Retinal pigment epithelial cell (primary cell): ENCODE results near the gene COL20A1.
A peak's percentile ranks its signal among the peaks of the same experiment; 100 is the strongest.
"Not testable (repeated sequence)": the region's sequence is repeated elsewhere in the genome, so short reads cannot be mapped to it uniquely, and the experiment has no call there.

Source experiments
- DNase-seq: peaks from one replicate; pipeline ENCODE4 v3.0.0-alpha.2; 2010; ENCODE audit warnings: low read depth
- H3K4me3 ChIP-seq: 2 replicates; pipeline ENCODE4 v1.5.1; 2011; ENCODE audit warnings: mild to moderate bottlenecking, low read length, control low read depth, moderate library complexity
- TF ChIP-seq, protein P1 (sequence below): conservative IDR thresholded peaks from 2 replicates; pipeline ENCODE4 v1.5.1; 2011; ENCODE audit warnings: low read depth, low read length, control low read depth, inconsistent platforms

The COL20A1 gene

DNA sequence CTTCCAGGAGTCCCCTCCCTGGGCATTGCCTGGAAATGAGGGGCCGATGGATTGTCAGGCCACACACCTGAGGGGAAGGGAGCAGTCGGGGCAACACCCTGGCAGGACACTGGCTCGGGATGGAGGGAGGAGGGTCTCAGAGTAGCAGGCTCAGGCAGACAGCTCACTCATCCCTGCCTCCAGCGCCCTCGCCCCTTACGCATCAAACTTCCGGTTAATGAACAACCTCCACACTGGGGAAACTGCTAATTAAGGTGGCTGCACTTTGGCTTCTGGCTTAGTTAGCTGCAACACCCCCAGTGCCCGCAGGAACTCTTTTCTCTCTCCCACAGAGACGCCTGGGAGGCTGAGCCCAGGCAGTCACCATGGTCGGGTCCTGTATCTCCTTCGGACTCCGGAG lies 81.5 kb downstream of the COL20A1 start:
- TF ChIP-seq, protein P1, sequence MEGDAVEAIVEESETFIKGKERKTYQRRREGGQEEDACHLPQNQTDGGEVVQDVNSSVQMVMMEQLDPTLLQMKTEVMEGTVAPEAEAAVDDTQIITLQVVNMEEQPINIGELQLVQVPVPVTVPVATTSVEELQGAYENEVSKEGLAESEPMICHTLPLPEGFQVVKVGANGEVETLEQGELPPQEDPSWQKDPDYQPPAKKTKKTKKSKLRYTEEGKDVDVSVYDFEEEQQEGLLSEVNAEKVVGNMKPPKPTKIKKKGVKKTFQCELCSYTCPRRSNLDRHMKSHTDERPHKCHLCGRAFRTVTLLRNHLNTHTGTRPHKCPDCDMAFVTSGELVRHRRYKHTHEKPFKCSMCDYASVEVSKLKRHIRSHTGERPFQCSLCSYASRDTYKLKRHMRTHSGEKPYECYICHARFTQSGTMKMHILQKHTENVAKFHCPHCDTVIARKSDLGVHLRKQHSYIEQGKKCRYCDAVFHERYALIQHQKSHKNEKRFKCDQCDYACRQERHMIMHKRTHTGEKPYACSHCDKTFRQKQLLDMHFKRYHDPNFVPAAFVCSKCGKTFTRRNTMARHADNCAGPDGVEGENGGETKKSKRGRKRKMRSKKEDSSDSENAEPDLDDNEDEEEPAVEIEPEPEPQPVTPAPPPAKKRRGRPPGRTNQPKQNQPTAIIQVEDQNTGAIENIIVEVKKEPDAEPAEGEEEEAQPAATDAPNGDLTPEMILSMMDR, result no peak
- DNase-seq, result no peak
- no peak overlapping the region for H3K4me3 ChIP-seq

DNA sequence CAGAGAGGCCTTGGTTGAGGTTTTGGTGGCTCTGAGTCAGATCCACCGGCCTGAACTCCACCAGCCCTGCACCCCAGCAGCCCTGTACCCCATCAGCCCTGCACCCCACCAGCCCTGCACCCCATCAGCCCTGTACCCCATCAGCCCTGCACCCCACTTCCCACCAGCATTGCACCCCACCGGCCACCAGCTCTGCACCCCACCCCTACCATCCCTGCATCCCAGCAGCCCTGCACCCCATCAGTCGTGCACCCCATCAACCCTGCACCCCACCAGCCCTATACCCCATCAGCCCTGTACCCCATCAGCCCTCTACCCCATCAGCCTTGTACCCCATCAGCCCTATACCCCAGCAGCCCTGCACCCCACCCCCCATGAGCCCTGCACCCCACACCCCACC lies 82.5 kb downstream of the COL20A1 start:
- no peak overlapping the region for H3K4me3 ChIP-seq
- TF ChIP-seq, protein P1, result no peak
- no peak for DNase-seq

DNA sequence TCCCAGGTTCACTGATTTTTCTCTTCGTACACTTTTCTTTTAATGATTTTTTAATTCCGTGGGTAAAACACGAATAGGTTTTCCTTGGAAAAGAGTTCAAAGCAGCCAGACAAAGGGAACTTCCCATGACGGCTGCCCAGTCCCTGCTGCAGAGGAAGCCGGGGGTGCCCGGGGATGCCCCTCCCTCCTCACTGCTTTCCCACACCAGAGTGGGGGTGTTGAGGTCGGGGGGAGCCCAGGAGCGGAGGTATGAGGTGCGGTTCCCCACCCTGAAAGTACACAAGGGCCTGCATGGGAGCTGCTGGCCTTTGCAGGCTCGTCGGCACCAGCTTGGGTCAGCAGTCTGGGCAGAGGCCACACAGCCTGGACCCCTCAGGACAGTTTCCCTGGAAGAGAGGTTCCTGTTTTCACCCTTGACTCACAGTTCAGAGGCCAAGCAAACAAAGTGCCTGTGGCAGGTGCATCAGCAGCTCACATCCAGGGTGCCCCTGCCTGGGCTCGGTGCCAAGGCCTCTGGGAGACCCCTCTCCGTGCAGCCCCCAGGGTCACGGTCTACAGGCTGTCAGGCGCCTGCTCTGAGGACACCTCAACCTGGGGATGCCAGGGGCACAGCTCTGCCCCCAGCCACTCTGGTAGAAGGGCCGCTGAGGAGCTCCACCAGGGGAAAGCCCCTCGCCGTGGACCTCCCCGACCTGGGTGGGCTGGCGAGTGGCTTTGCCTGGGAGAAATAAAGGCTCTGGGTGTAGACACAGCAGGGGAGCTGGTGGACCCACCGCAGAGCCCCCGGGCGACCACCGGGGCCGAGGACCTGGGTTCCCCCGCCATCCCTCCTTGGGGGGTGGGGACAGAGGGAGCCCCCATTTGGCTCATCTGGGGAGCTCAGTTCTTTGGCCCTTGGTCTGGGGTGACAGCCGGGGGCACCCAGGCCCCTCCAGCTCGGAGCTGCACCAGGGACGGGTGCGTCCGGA lies 83.6 kb downstream of the COL20A1 start:
- TF ChIP-seq, protein P1, result no peak
- no peak overlapping the region for H3K4me3 ChIP-seq
- no peak for DNase-seq

DNA sequence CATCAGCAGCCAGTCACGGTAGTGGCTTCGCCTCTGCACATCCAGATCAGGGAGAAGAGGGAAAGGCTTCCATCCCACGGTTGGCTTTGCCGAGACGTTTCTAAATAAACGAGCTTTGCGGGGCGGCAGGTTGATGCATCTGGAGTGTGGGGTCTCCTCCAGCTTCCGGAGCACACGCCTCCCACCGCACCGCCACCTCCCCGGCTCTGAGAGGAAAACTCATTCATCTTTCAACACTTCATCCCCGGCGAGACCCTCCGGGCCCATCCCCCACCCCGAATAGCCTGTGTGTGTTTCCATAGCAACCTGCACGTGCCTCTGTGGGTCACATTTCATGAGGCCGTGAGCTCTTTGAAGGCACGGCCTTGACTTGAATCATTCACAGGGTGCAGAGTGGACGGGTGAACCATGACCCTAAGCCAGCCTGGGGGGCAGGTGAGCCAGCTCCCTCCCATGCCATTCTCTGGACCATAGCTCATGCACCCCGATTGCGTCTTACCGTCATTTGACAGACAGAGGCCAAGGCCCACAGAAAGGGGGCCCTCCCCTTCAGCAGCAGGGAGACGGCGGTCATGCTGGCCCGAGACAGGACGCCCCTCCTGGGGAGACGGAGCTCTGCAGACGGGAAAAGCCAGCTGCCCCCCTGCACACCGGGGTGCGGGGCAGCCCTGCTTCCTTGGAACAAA lies 84.4 kb downstream of the COL20A1 start:
- no peak for DNase-seq
- TF ChIP-seq, protein P1, result no peak
- H3K4me3 ChIP-seq, result no peak overlapping the region

DNA sequence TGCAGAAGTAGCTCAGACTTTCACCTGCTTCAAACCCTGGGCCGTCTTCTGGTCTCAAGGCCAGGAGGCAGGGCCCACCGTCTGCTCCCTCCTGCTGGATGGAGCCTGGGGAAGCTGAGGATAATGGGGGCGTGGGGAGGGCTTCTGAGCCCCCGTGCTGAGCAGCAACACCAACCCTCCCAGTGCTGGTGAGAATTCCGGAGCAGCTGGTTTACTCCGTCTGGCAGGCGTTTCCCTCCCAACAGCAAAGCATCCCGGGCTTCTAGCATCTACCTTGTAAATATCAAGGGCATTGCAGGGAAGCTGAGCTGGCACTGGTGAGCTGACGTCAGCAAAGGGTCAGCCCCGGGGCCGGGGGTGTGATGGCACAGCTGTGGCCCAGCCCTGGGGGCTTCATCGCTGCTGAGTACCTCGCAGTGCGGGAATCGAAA lies 85.0 kb downstream of the COL20A1 start:
- TF ChIP-seq, protein P1, result no peak
- H3K4me3 ChIP-seq, result no peak overlapping the region
- no peak for DNase-seq

DNA sequence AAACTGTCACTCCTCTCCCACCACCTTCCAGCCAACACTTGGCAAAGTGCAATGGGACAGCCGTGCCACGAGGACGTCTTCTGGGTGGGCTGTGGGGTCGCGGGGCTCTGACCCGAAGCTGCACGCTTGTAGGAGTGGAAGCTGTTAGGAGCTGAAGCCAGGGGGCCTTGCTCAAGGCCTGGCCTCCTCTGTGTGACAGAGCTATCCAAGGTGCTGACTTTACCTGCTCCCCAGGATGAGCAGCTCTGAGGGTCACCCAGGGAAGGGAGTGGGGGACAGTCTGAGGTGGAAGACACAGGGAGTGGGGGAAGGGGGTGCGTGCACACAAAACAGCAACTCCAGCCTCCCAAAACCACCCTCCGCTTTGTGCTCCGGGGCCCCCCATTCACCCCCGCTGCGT lies 85.6 kb downstream of the COL20A1 start:
- TF ChIP-seq, protein P1, result peak; percentile 7
- no peak overlapping the region for H3K4me3 ChIP-seq
- DNase-seq, result no peak

DNA sequence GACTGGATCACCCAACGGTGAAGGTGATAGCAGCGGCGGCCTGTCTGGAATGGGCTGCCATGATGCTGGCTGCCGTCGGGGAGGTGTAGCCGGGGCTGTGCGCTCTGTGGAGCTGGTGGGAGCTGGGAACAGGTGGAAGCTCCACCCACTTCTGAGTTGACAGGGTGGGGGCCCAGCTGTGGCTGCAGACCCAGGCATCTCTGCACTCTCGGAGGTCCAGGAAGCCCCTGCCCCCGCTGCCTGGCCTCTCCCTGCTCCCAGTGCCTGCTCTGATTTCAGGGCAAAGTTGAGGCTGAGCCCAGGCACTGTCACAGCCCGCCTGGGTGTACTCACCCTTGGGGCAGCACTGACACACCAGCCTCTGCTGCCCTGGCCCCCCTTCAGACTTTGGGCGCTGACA lies 86.3 kb downstream of the COL20A1 start:
- TF ChIP-seq, protein P1, result no peak
- no peak overlapping the region for H3K4me3 ChIP-seq
- DNase-seq, result no peak

DNA sequence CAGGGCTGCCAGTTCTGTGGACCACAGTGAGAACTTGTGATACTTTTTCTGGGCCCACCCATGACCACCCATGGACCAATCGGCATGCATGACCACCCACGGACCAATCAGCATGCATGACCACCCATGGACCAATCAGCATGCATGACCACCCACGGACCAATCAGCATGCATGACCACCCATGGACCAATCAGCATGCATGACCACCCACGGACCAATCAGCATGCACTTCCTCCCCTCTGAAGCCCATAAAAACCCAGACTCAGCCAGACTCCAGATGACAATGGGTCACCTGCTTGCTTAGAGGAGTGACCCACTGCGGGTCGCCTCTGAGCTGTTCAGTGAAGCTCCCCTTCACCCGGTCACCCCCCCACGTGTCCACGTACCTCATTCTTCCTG lies 86.9 kb downstream of the COL20A1 start:
- DNase-seq, H3K4me3 ChIP-seq: not testable (repeated sequence)
